GM23338 (cell line): ENCODE results near the gene CENPP. TPM values are rescaled to one million over a fixed set of nuclear protein-coding genes. Genes with fewer than 3 reads are reported as not detected.

Experiments
- ATAC-seq: fragments of 200-7000 bp; cut with Tn5 transposase; 3 replicates; pipeline ENCODE4 v1.9.1; 2020
- DNase-seq: peaks from one replicate; pipeline ENCODE4 v3.0.0-alpha.2; 2015; ENCODE audit warnings: low spot score
- H2AFZ ChIP-seq: fragments of 200-600 bp; sonication (generic); 2 replicates; pipeline ENCODE4 v1.8.0; 2016; ENCODE audit warnings: antibody characterized with exemption, mild to moderate bottlenecking, moderate library complexity
- H3F3A ChIP-seq: fragments of 200-600 bp; sonication (generic); replicated peaks from 2 replicates; pipeline ENCODE4 v1.8.0; 2017; ENCODE audit warnings: antibody characterized with exemption, mixed run types, low read depth
- H3K27ac ChIP-seq: fragments of 200-600 bp; sonication (generic); 2 replicates; pipeline ENCODE4 v1.6.1; 2016; ENCODE audit warnings: low read depth
- H3K27me3 ChIP-seq: fragments of 200-600 bp; sonication (generic); 2 replicates; pipeline ENCODE4 v1.8.0; 2016; ENCODE audit warnings: mild to moderate bottlenecking, mixed run types, moderate library complexity; ENCODE audit not compliant: insufficient read depth
- H3K36me3 ChIP-seq: fragments of 200-600 bp; sonication (generic); 2 replicates; pipeline ENCODE4 v1.8.0; 2016; ENCODE audit warnings: mild to moderate bottlenecking; ENCODE audit not compliant: insufficient read depth
- H3K4me1 ChIP-seq: fragments of 200-600 bp; sonication (generic); 2 replicates; pipeline ENCODE4 v1.8.0; 2016; ENCODE audit warnings: mild to moderate bottlenecking, moderate library complexity; ENCODE audit not compliant: insufficient read depth
- H3K4me2 ChIP-seq: fragments of 200-600 bp; sonication (generic); 2 replicates; pipeline ENCODE4 v1.7.1; 2017; ENCODE audit warnings: mixed run types
- H3K4me3 ChIP-seq: fragments of 200-600 bp; sonication (generic); 2 replicates; pipeline ENCODE4 v1.6.1; 2016; ENCODE audit warnings: mixed run types
- H3K79me2 ChIP-seq: fragments of 200-600 bp; sonication (generic); replicated peaks from 2 replicates; pipeline ENCODE4 v1.8.0; 2017; ENCODE audit warnings: mild to moderate bottlenecking; ENCODE audit not compliant: insufficient read depth
- H3K9me2 ChIP-seq: fragments of 200-600 bp; sonication (generic); 2 replicates; pipeline ENCODE4 v1.8.0; 2017; ENCODE audit not compliant: insufficient read depth
- H4K20me1 ChIP-seq: fragments of 200-600 bp; sonication (generic); replicated peaks from 2 replicates; pipeline ENCODE4 v1.8.0; 2017; ENCODE audit warnings: mild to moderate bottlenecking; ENCODE audit not compliant: insufficient read depth
- H3K27ac Mint-ChIP-seq: 2 replicates; pipeline ENCODE4 v1.8.0; 2020; ENCODE audit warnings: inconsistent platforms, mild to moderate bottlenecking, moderate library complexity, mixed read lengths
- H3K27me3 Mint-ChIP-seq: 3 replicates; pipeline ENCODE4 v1.8.0; 2022; ENCODE audit warnings: low read depth, mild to moderate bottlenecking, moderate library complexity, mixed read lengths, inconsistent platforms; ENCODE audit not compliant: insufficient read depth, poor library complexity
- H3K36me3 Mint-ChIP-seq: 3 replicates; pipeline ENCODE4 v1.8.0; 2021; ENCODE audit warnings: low read depth, mild to moderate bottlenecking, inconsistent platforms, moderate library complexity, mixed read lengths
- H3K4me1 Mint-ChIP-seq: 3 replicates; pipeline ENCODE4 v1.8.0; 2020; ENCODE audit warnings: mild to moderate bottlenecking, inconsistent platforms, mixed read lengths
- H3K4me3 Mint-ChIP-seq: 3 replicates; pipeline ENCODE4 v1.8.0; 2021; ENCODE audit warnings: moderate library complexity, mild to moderate bottlenecking, inconsistent platforms, mixed read lengths
- H3K9me3 Mint-ChIP-seq: 3 replicates; pipeline ENCODE4 v1.8.0; 2020; ENCODE audit warnings: moderate library complexity, mild to moderate bottlenecking, inconsistent platforms, mixed read lengths
- CREB1 ChIP-seq: fragments of 250-450 bp; sonication (Bioruptor Pico); IDR thresholded peaks from 2 replicates; pipeline ENCODE4 v1.5.0; 2020; ENCODE audit warnings: low read depth, mild to moderate bottlenecking, moderate library complexity
- CTCF ChIP-seq, 2 experiments: fragments of 200-600 bp in 1 of 2; sonication (generic) in 1 of 2; conservative IDR thresholded peaks; 2 replicates each; pipeline versions ENCODE4 v1.5.1 to v1.6.1; 2016 to 2017; ENCODE audit warnings: antibody characterized with exemption in 2 of 2, low read depth in 2 of 2, mild to moderate bottlenecking in 2 of 2, moderate library complexity in 1 of 2
- ETS1 ChIP-seq: IDR thresholded peaks from 2 replicates; pipeline ENCODE4 v1.6.1; 2016; ENCODE audit warnings: antibody characterized with exemption
- EZH2 ChIP-seq: fragments of 200-600 bp; sonication (generic); IDR thresholded peaks from one replicate; pipeline ENCODE4 v1.8.0; 2017; ENCODE audit warnings: antibody characterized with exemption, mild to moderate bottlenecking, low read depth; ENCODE audit not compliant: unreplicated experiment
- EZH2phosphoT487 ChIP-seq: fragments of 200-600 bp; sonication (generic); IDR thresholded peaks from one replicate; pipeline ENCODE4 v1.8.1; 2018; ENCODE audit warnings: antibody characterized with exemption; ENCODE audit not compliant: unreplicated experiment
- JUNB ChIP-seq: IDR thresholded peaks from one replicate; pipeline ENCODE4 v1.6.1; 2016; ENCODE audit warnings: antibody characterized with exemption; ENCODE audit not compliant: unreplicated experiment
- NANOG ChIP-seq: IDR thresholded peaks from 2 replicates; pipeline ENCODE4 v1.6.1; 2016; ENCODE audit warnings: antibody characterized with exemption, borderline replicate concordance
- POLR2AphosphoS5 ChIP-seq: IDR thresholded peaks from 2 replicates; pipeline ENCODE4 v1.6.1; 2016; ENCODE audit warnings: antibody characterized with exemption, low read depth
- REST ChIP-seq: IDR thresholded peaks from one replicate; pipeline ENCODE4 v1.6.1; 2018; ENCODE audit warnings: antibody characterized with exemption; ENCODE audit not compliant: unreplicated experiment
- STAT1 ChIP-seq: IDR thresholded peaks from one replicate; pipeline ENCODE4 v1.6.1; 2016; ENCODE audit warnings: antibody characterized with exemption; ENCODE audit not compliant: unreplicated experiment
- ZNF114 ChIP-seq: fragments of 250-450 bp; sonication (Bioruptor Pico); IDR thresholded peaks from 2 replicates; pipeline ENCODE4 v1.5.0; 2020; ENCODE audit warnings: mild to moderate bottlenecking, moderate library complexity
- ZNF331 ChIP-seq: fragments of 250-450 bp; sonication (Bioruptor Pico); IDR thresholded peaks from 2 replicates; pipeline ENCODE4 v1.5.0; 2020; ENCODE audit warnings: low read depth, mild to moderate bottlenecking, moderate library complexity
- ZNF462 ChIP-seq: fragments of 250-450 bp; sonication (Bioruptor Pico); IDR thresholded peaks from 2 replicates; pipeline ENCODE4 v1.5.0; 2020; ENCODE audit warnings: mild to moderate bottlenecking, moderate library complexity
- polyA plus RNA-seq: library from polyadenylated mRNA; unstranded; fragments of >200 nt; fragmentation: Nextera tagmentation; extraction: Ambion mirVana; gene quantifications from 2 replicates; pipeline ENCODE4 v1.2.1, GENCODE V29; 2016
- total RNA-seq: library from RNA; depleted of rRNA; stranded (reverse); fragments of >200 nt; shearing (Covaris generic); gene quantifications from 2 replicates; pipeline ENCODE4 v1.2.3, GENCODE V29; 2014

Gene CENPP
- total and polyA plus RNA-seq, 2 experiments from 2014 or later, result 11.0 to 12.6 TPM

- TF ChIP-seq JUNB (no peak), EZH2 (no peak)
Observed at GRCh38 chr9:92595930-92596329, 270.2 kb downstream of the CENPP start (continued).

- H3K27ac ChIP-seq, result peak overlapping the region; percentile 28; the same call in 1 of the 2 replicates
- no peaks in the 10 kb centered on the region for H3K9me2 ChIP-seq
- Mint-ChIP-seq H3K4me1 (no peaks in the 10 kb centered on the region), H3K27ac (0 out of 2 replicates have a peak overlapping the region, but pooled peaks have one; percentile 43), H3K36me3 (no peaks in the 10 kb centered on the region), H3K27me3 (peaks cover 4% of the 10 kb centered on the region), H3K9me3 (peaks cover 3% of the 10 kb centered on the region; the same call in 2 of the 3 replicates), H3K4me3 (no peak overlapping the region)
- no peak overlapping the region for H3K4me3 ChIP-seq
- H2AFZ ChIP-seq, result no peak overlapping the region
- no peak for DNase-seq
- no peaks in the 10 kb centered on the region for H3F3A ChIP-seq
- H3K4me1 ChIP-seq, result no peaks in the 10 kb centered on the region
- H3K79me2 ChIP-seq, result no peaks in the 10 kb centered on the region
- H3K27me3 ChIP-seq, result no peaks in the 10 kb centered on the region
- H3K4me2 ChIP-seq, result no peak overlapping the region
- ATAC-seq, result no peak
- TF ChIP-seq ZNF114 (no peak), CTCF (conservative IDR thresholded peaks at IDR 0.05; ENCODE audit: low read depth in 2 of 2) (no peak), NANOG (no peak), CREB1 (CRISPR knock-in tag) (no peak), EZH2phosphoT487 (no peak), ZNF331 (no peak), REST (no peak), EZH2 (no peak), JUNB (no peak), ZNF462 (CRISPR knock-in tag) (no peak), POLR2AphosphoS5 (no peak), ETS1 (no peak), STAT1 (no peak)
- no peaks in the 10 kb centered on the region for H3K36me3 ChIP-seq
- H4K20me1 ChIP-seq, result no peaks in the 10 kb centered on the region
Observed at GRCh38 chr9:92598382-92598781, 272.6 kb downstream of the CENPP start.
